T-helper 1 cell treated with Interleukin-12 subunit alpha and Interleukin-12 subunit beta and Interleukin-4 antibody, amounts not matched to agents 30 ng/mL and 1 ng/mL, for 36 hours (primary cell): ENCODE data around the gene RSL1D1. TPM values are rescaled to one million over a fixed set of nuclear protein-coding genes. Genes with fewer than 3 reads are reported as not detected.

Experiments
- total RNA-seq: library from RNA; stranded (reverse); gene quantifications from 2 replicates; pipeline ENCODE4 v1.2.3, GENCODE V29; 2022

Gene RSL1D1
- total RNA-seq, 1 donor from 2014 or later: 193 TPM

Other genes starting within 250 kb of the RSL1D1 start
- gene SNN, start 183.1 kb downstream of the RSL1D1 start, total RNA-seq: 11.7 TPM in 2 replicates
- gene TXNDC11, start 108.7 kb downstream of the RSL1D1 start, total RNA-seq: 55.3 and 59.4 TPM in 2 replicates
- 89.4 and 89.8 TPM in 2 replicates for gene ZC3H7A, start 54.3 kb downstream of the RSL1D1 start, total RNA-seq
- 121 and 123 TPM in 2 replicates for gene GSPT1, start 64.4 kb upstream of the RSL1D1 start, total RNA-seq
- 11.0 and 13.0 TPM in 2 replicates for gene NPIPB2, start 90.5 kb upstream of the RSL1D1 start, total RNA-seq
- not detected in 2 replicates for gene TNFRSF17, start 113.7 kb upstream of the RSL1D1 start, total RNA-seq
- 28.8 and 29.9 TPM in 2 replicates for gene SNX29, start 125.2 kb upstream of the RSL1D1 start, total RNA-seq